GM19035 (cell line): ENCODE measurements around the gene TUBAL3.
A peak's percentile ranks its signal among the peaks of the same experiment; 100 is the strongest.
"Not testable (repeated sequence)": the region's sequence is repeated elsewhere in the genome, so short reads cannot be mapped to it uniquely, and the experiment has no call there.

Source experiments
- ATAC-seq: cut with Tn5 transposase; IDR thresholded peaks from one replicate; pipeline ENCODE4 v1.9.1; 2021; ENCODE audit not compliant: unreplicated experiment

The TUBAL3 gene

GRCh38 chr10:5424751-5425150 lies 20.1 kb upstream of the TUBAL3 start:
- ATAC-seq = no peak

- no peak for ATAC-seq
Observed at GRCh38 chr10:5423771-5424170, 19.1 kb upstream of the TUBAL3 start.

DNA sequence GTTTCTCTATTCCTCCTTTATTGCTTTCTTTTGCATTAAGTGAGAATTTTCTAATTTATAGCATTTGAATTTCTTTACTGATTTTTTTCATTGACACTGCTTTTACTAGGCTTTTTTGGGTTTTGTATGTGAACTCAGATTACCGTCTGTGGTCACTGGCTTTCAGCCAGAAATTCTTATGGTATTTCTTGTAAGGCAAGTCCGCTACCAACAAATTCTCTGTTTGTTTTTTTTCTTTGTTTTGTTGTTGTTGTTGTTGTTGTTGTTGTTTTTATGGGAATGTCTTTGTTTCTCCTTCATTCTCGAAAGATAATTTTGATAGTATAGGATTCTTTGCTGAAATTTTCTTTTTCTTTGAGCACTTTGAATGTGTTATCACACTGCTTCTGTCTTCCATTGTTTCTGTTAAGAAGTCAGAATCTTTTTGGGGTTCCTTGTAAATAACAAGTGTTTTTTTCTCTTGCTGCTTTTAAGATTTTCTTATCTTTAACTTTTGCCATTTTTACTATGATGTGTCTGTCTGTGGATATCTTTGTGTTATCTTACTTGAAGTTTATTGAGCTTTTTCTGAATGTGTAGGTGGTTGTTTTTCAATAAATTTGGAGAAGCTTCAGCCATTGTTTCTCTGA lies 15.0 kb upstream of the TUBAL3 start:
- no peak for ATAC-seq

- no peak for ATAC-seq
Observed at GRCh38 chr10:5418584-5418983, 14.0 kb upstream of the TUBAL3 start.

GRCh38 chr10:5416981-5417380 lies 12.4 kb upstream of the TUBAL3 start:
- ATAC-seq = no peak

GRCh38 chr10:5413012-5413938 lies 8.6 kb upstream of the TUBAL3 start:
- no peak for ATAC-seq

GRCh38 chr10:5412277-5412941 lies 7.8 kb upstream of the TUBAL3 start, which contains the start of gene NET1:
TSS of gene NET1 (plus strand) at chr10:5412557. CDS start at chr10:5412693, 136 bp downstream.
- ATAC-seq = peak; percentile 98

DNA sequence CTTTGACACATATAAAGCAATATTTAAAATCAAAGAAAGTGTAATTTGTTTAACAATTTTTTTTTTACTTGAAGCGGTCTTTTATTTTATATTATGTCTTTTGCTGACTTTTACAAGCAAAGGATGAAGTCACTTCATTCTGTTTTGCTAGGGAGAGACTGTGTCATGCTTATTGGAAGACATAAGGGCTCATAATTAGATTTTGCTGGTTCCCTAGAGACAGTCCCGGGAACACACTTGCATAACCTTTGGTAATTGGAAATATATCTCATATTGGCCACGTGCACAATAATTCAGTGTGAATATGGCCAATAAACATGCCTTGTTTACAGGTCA lies 7.3 kb upstream of the TUBAL3 start:
- no peak for ATAC-seq

GRCh38 chr10:5410787-5411186 lies 6.2 kb upstream of the TUBAL3 start:
- not testable (repeated sequence) for ATAC-seq

GRCh38 chr10:5406918-5407317 lies 2.3 kb upstream of the TUBAL3 start:
- no peak for ATAC-seq

DNA sequence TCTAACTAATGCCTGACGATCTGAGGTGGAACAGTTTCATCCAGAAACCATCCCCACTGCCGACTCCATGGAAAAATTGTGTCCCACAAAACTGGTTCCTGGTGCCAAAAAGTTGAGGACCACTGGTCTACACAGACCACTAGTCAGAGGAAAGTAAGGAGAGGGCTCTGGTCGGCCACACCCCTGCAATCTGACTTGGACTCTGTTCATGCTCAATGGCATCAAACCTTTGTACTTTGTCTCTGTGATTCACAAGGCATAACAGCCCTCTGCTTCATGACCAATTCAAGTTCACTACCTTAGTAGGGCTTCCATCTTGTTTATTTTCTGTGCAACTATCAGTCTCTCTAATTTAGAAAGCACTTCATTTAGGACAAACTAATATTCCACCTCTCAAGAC lies 1.8 kb downstream of the TUBAL3 start:
- ATAC-seq = no peak

GRCh38 chr10:5400468-5401240 lies 4.0 kb downstream of the TUBAL3 start:
- no peak for ATAC-seq

DNA sequence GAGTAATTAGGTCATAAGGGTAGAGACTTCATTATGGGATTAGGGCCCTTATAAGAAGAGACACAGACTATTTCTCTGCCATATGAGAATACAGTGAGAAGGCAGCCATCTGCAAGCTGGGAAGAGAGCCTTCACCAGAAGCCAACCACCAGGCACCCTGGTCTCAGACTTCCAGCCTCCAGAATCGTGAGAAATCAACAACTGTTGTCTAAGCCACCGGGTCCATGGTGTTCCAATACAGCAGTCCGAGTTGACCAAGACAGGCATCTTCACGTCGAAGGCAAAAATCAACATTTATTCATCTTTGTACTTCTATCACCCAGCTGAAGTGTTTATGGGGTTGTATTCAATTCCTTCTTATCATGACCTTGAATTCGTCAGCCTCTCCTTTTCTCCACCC lies 5.3 kb downstream of the TUBAL3 start:
- ATAC-seq = no peak

DNA sequence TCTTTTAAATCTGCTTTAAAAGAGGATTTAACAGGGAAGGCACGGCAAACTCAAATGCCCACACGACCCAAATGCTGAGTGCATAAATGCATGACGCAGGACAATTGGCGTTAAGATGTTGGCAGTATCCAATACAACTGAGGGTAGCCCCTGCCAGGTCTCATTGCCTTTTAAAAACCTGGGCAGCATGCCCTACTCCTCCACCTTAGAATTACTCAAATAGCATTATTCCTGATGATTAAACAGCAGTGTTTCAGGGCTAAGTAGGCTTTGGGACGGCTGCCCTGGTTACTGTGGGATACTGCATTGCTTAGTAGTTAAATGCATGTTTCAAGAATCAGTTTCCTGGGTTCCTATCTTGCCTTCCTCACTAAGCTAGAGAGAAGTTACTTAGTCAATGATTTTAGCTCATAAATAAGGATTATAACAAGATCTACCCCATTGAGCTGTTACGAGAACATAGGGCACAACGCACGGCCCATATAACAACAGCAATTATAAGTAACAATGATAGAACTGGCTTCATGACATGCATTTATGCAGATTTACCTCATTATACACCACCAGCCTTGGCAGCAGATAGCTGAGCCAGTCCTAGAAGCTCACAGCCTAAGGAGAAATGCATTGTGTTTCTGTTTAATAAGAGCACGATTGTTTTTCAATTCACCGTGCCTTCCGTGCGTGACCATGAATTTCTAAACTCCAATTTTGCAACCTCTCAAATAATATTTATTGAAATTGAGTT lies 7.9 kb downstream of the TUBAL3 start:
- ATAC-seq = no peak

DNA sequence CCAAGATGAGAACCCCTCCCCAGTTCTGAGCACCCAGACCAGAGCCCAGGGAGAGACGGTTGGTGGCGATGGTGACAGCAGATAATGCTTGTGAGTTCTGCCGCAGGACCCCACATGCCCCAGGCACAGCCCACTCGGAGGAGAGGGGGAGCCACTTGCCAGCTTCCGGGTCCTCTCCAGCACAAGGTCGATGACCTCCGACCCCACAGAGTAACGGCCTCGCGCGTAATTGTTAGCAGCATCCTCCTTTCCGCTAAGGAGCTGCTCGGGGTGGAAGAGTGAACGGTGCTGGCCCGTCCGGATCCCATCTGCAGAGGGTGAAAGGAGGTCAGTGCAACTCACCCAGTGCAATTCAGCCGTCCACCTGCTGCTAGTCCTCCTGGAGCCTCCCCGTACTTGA lies 9.5 kb downstream of the TUBAL3 start:
- no peak for ATAC-seq

- no peak for ATAC-seq
Observed at GRCh38 chr10:5393529-5393928, 11.1 kb downstream of the TUBAL3 start.

- no peak for ATAC-seq
Observed at GRCh38 chr10:5391790-5392189, 12.8 kb downstream of the TUBAL3 start.

DNA sequence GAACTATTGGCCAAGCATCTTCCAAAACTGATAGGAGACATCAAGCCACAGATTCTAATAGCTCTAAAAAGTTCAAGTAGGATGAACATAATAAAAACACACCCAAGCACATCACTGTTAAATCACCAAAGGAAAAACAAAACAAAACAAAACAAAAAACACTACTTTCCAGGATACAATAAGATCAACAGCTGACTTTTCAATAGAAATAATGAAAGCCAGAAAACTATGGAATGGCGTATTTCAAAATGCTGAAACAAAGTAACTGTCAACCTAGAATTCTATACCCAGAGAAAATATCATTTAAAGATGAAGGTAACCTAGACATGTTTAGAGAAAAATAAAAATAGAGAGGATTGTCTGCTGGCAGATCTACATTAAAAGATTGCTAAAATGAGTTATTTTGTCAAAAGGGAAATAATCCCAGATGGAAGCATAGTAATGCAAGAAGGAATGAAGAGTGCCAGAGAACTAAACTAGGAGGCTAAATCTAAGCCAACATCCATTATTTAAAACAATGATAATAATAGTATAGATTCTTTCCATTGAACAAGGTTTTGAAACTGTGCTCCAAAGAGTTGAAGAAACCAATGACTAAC lies 13.9 kb downstream of the TUBAL3 start:
- ATAC-seq = no peak

- no peak for ATAC-seq
Observed at GRCh38 chr10:5387169-5387568, 17.5 kb downstream of the TUBAL3 start.

GRCh38 chr10:5385224-5385623 lies 19.4 kb downstream of the TUBAL3 start:
- ATAC-seq = no peak
